Midbrain (tissue), 1 donor: ENCODE data around the gene NHSL2.
"Not testable (repeated sequence)": the region's sequence is repeated elsewhere in the genome, so short reads cannot be mapped to it uniquely, and the experiment has no call there.

Experiments used
- DNase-seq: peaks from one replicate; lab custom pipeline; 2025; lab: John Stamatoyannopoulos, UW

The NHSL2 gene

GRCh38 chrX:72130156-72130761 lies 219.6 kb downstream of the NHSL2 start:
- no peak for DNase-seq

GRCh38 chrX:72130762-72131250 lies 220.2 kb downstream of the NHSL2 start:
- DNase-seq: no peak

GRCh38 chrX:72131317-72132294 lies 221.0 kb downstream of the NHSL2 start, which contains the start of gene RTL5:
Gene RTL5, minus strand, starts transcription at chrX:72131915.
- DNase-seq: peak; percentile 86

GRCh38 chrX:72132456-72132855 lies 221.8 kb downstream of the NHSL2 start:
- no peak for DNase-seq

- DNase-seq: no peak
Measured at GRCh38 chrX:72133851-72134546, 223.4 kb downstream of the NHSL2 start.

- DNase-seq: no peak
Measured at GRCh38 chrX:72137846-72138495, 227.3 kb downstream of the NHSL2 start.

GRCh38 chrX:72139538-72139937 lies 228.9 kb downstream of the NHSL2 start:
- no peak for DNase-seq

- no peak for DNase-seq
Measured at GRCh38 chrX:72141372-72142004, 230.8 kb downstream of the NHSL2 start.

- DNase-seq: no peak
Measured at GRCh38 chrX:72142094-72142793, 231.6 kb downstream of the NHSL2 start.

GRCh38 chrX:72142794-72143608 lies 232.4 kb downstream of the NHSL2 start:
- no peak for DNase-seq

- DNase-seq: no peak
Measured at GRCh38 chrX:72143609-72143907, 232.9 kb downstream of the NHSL2 start.

GRCh38 chrX:72145181-72145580 lies 234.5 kb downstream of the NHSL2 start:
- no peak for DNase-seq

GRCh38 chrX:72146527-72146926 lies 235.9 kb downstream of the NHSL2 start:
- DNase-seq: no peak

GRCh38 chrX:72158773-72159172 lies 248.1 kb downstream of the NHSL2 start:
- no peak for DNase-seq

- no peak for DNase-seq
Measured at GRCh38 chrX:72159769-72160168, 249.1 kb downstream of the NHSL2 start.

- no peak for DNase-seq
Measured at GRCh38 chrX:72165551-72165950, 254.9 kb downstream of the NHSL2 start.

- no peak for DNase-seq
Measured at GRCh38 chrX:72169008-72169728, 258.5 kb downstream of the NHSL2 start.

- DNase-seq: not testable (repeated sequence)
Measured at GRCh38 chrX:72176289-72176688, 265.6 kb downstream of the NHSL2 start.

GRCh38 chrX:72176981-72177380 lies 266.3 kb downstream of the NHSL2 start:
- peak; percentile 24 for DNase-seq
